KOPT-K1 (cell line): ENCODE data around the gene MUC2.

Source experiments
- H3K27ac ChIP-seq: fragments of 200-600 bp; sonication (generic); 2 replicates; pipeline ENCODE4 v1.5.1; 2016; ENCODE audit warnings: antibody characterized with exemption, mild to moderate bottlenecking, low read depth, low read length; ENCODE audit not compliant: poor library complexity, severe bottlenecking
- H3K36me3 ChIP-seq: fragments of 200-600 bp; sonication (generic); 2 replicates; pipeline ENCODE4 v1.5.1; 2017; ENCODE audit warnings: antibody characterized with exemption, mild to moderate bottlenecking, low read length, moderate library complexity; ENCODE audit not compliant: insufficient read depth
- H3K9me3 ChIP-seq: fragments of 200-600 bp; sonication (generic); 2 replicates; pipeline ENCODE4 v1.5.1; 2017; ENCODE audit warnings: antibody characterized with exemption, low read length, mild to moderate bottlenecking; ENCODE audit not compliant: insufficient read depth, poor library complexity, severe bottlenecking

The MUC2 gene

GRCh38 chr11:1091332-1092083 is 16.8 kb downstream of the MUC2 start:
- Histone ChIP-seq H3K27ac (no peak overlapping the region), H3K9me3 (peaks cover 7% of the 10 kb centered on the region), H3K36me3 (no peaks in the 10 kb centered on the region)

DNA sequence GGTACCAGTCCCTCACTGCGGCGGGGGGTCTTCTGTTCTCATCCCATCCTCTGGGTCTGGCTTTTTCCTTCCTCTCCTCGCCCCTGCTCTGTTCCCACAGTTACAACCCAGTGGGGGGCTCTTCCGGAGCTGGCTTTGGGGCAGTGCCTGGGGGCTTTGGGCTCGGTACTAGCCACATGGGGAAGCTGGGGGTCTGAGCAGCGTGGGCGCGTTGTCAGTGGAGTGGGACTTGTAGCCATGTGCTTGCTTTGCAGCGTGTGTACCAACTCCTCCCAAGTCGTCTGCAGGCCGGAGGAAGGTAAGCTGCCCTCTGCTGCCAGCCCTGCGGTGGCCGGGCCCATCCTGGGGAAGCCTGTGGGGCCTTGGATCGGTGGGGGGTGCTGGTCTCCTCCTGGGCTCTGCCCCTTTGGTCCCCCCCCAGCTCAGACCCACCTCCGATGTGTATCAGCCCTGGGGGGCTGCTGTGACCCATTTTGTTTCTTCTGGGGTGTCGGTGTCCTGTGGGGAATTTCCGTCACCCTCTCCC is 17.5 kb downstream of the MUC2 start:
- no peak overlapping the region for H3K27ac ChIP-seq
- H3K9me3 ChIP-seq, result peaks cover 7% of the 10 kb centered on the region
- H3K36me3 ChIP-seq, result no peaks in the 10 kb centered on the region

GRCh38 chr11:1092919-1093318 is 18.2 kb downstream of the MUC2 start:
- Histone ChIP-seq H3K36me3 (no peaks in the 10 kb centered on the region), H3K27ac (no peak overlapping the region), H3K9me3 (peaks cover 7% of the 10 kb centered on the region)

DNA sequence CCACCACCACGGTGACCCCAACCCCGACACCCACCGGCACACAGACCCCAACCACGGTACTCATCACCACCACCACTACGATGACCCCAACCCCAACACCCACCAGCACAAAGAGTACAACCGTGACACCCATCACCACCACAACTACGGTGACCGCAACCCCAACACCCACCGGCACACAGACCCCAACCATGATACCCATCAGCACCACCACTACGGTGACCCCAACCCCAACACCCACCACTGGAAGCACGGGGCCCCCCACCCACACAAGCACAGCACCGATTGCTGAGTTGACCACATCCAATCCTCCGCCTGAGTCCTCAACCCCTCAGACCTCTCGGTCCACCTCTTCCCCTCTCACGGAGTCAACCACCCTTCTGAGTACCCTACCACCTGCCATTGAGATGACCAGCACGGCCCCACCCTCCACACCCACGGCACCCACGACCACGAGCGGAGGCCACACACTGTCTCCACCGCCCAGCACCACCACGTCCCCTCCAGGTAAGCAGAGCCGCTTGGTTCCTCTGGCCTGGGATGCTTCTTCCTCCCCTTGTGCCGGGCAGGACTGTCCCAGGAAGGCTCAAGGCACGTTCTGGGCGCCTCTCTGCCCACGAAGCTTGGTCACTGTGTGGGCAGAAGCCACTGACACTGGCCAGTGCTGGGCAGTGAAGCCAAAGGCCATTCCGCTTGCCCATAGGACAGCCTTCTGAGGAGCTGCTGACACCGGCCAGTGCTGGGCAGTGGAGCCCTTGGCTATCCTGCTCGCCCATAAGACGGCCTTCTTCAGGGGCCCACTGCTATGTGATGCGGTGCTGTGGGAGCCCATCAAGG is 25.1 kb downstream of the MUC2 start:
- Histone ChIP-seq H3K9me3 (peaks cover 23% of the 10 kb centered on the region), H3K27ac (no peak overlapping the region)

DNA sequence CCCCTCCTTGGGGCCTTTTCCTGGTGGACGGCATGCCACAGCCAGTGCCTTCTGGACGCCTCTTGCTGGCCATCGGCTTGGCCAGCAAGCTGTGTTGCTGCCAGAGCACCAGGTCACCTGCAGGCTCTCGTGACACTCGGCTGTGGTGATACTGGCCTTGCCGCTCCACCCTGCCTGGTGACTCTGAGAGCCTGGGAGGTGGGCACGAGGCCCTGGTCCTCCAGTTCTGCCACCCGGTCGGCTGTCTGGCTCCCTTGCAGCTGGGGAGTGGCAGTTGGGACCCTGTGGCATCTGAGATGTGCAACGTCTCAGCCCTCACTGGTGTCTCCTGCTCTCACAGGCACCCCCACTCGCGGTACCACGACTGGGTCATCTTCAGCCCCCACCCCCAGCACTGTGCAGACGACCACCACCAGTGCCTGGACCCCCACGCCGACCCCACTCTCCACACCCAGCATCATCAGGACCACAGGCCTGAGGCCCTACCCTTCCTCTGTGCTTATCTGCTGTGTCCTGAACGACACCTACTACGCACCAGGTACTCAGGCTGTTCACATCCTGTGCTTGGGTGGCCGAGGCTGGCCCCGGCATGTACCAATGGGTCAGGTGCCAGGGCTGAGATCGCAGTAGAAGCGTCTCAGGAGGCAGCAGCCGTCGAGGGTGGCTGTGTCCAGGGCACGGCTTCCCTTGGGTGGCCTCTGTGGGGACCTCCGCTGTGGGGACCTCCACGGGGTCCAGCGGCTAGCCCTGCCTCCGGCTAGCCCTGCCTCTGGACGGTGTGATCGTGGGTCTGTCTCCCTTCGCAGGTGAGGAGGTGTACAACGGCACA is 26.0 kb downstream of the MUC2 start:
- peaks cover 23% of the 10 kb centered on the region for H3K9me3 ChIP-seq
- H3K27ac ChIP-seq, result no peak overlapping the region
- no peaks in the 10 kb centered on the region for H3K36me3 ChIP-seq

More for the DNA sequence above, 25.1 kb downstream of the MUC2 start:
- H3K36me3 ChIP-seq, result no peaks in the 10 kb centered on the region

GRCh38 chr11:1101318-1102089 is 26.8 kb downstream of the MUC2 start:
- peaks cover 16% of the 10 kb centered on the region for H3K9me3 ChIP-seq

DNA sequence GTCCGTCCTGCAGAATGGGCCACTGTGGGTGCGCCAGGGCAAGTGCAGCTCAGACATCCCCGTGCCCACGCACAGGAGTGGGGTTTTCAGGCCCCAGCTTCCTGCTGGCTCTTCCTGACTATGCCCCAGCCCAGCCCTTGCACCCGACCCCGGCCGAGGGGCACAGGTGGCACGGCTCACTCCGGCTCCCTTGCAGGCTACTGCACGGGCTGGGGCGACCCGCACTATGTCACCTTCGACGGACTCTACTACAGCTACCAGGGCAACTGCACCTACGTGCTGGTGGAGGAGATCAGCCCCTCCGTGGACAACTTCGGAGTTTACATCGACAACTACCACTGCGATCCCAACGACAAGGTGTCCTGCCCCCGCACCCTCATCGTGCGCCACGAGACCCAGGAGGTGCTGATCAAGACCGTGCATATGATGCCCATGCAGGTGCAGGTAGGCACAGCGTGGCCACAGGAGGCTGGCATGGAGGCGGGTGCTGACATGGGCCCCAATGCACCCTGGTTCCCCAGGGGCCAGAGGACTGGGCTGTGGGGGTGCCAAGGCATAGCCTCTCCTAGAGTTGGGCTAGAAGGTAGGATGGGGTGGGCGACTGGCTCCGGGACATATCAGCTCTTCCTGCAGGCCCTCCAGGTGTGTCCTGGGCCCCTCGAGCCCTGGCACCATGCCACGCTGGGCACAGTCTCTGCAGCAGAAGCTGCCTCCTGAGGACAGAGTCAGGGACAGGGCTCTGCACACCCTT is 27.7 kb downstream of the MUC2 start:
- no peak overlapping the region for H3K27ac ChIP-seq
- H3K9me3 ChIP-seq, result peaks cover 16% of the 10 kb centered on the region
- no peaks in the 10 kb centered on the region for H3K36me3 ChIP-seq

More at GRCh38 chr11:1101318-1102089, 26.8 kb downstream of the MUC2 start:
- H3K36me3 ChIP-seq, result no peaks in the 10 kb centered on the region
- H3K27ac ChIP-seq, result no peak overlapping the region

GRCh38 chr11:1102996-1103395 is 28.3 kb downstream of the MUC2 start:
- peaks cover 16% of the 10 kb centered on the region for H3K9me3 ChIP-seq
- H3K36me3 ChIP-seq, result no peaks in the 10 kb centered on the region
- no peak overlapping the region for H3K27ac ChIP-seq

DNA sequence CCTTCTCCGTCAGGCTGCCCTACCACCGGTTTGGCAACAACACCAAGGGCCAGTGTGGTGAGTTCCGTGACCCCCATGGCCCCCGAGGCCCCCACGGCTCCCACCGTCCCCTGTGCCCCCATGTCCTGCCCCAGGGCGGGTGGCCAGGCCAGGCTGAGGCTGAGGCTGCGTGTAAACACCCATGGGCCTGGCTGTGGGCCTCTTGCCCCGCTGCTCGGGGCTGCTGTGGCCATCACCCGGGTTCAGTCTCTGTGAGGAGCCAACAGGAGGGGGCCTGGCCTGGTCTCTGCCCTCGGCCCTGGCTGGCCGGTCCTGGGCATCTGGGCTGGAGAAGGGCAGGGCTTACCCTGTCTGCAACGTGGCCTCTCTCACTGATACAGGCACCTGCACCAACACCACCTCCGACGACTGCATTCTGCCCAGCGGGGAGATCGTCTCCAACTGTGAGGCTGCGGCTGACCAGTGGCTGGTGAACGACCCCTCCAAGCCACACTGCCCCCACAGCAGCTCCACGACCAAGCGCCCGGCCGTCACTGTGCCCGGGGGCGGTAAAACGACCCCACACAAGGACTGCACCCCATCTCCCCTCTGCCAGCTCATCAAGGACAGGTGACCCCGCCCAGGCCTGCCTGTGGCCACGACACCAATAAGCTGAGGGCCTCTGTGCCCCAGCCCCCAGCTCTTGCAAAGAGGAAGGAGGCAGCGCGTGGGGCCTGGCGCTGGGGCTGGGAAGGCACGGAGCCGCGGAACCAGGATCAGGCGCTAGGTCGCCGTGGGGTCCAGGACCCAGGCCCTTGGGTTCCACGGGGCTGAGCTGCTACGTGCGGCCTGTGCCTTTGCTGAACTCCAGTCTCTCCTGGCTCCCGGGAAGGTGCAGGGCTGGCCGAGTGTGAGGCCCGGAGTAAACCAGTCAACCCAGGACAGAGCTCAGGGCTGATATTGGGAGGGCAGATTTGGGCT is 29.0 kb downstream of the MUC2 start:
- Histone ChIP-seq H3K36me3 (no peaks in the 10 kb centered on the region), H3K9me3 (peaks cover 16% of the 10 kb centered on the region), H3K27ac (no peak overlapping the region)

DNA sequence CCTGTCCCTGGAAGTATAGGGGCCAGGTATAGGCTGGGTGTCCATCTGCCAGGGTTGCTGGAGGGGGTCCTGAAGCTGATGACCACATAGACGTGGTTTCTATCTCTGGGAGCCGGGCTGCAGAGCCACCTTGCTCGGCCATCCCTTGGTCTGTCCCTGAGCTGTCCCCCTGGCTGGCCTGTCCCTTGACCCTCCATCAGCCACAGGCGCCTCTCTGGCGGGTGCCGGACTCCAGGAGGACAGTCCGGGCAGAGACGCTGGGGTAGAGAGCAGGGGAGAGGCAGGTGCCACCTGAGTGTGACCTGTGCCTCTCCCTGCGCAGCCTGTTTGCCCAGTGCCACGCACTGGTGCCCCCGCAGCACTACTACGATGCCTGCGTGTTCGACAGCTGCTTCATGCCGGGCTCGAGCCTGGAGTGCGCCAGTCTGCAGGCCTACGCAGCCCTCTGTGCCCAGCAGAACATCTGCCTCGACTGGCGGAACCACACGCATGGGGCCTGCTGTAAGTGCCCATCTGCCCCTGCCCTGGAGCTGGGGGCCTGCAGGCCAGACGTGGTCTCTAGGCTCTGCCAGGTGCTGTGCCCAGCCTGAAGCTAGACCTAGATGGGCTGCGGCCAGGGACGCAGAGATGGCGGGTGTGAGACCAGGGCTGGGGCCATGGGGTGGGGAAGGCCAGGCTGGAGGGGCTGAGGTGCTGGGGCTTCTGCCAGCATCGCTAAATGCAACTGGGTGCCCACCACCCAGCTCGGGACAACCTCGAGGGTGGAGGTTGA is 29.9 kb downstream of the MUC2 start:
- Histone ChIP-seq H3K36me3 (no peaks in the 10 kb centered on the region), H3K27ac (no peak overlapping the region), H3K9me3 (peaks cover 9% of the 10 kb centered on the region)

DNA sequence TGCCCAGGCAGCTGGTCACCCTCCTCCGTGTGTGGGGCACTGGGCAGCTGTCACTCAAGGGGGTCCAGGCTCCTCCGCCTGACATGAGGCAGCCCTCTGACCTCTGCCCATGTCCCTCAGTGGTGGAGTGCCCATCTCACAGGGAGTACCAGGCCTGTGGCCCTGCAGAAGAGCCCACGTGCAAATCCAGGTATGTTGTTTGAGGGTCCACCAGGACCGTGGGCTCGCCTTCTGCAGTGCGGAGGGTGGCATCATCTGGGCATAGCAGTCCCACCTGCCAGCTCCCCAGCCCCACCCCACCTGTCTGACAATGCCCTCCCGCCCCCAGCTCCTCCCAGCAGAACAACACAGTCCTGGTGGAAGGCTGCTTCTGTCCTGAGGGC is 30.5 kb downstream of the MUC2 start:
- H3K9me3 ChIP-seq, result peaks cover 3% of the 10 kb centered on the region
- no peaks in the 10 kb centered on the region for H3K36me3 ChIP-seq

DNA sequence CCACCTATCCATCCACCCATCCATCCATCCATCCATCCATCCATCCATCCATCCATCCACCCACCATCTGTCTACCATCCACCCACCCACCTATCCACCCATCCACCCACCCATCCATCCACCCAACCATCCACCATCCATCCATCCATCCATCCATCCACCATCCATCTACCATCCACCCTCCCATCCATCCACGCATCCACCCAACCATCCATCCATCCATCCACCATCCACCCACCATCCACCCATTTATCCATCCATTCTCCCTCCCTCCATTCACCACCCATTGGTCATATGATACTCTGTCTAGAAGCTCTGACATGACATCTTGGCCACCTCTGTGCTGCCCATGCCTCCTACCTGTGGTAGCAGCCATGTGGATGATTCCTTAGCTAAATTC is 31.7 kb downstream of the MUC2 start:
- H3K9me3 ChIP-seq, result no peaks in the 10 kb centered on the region
- H3K27ac ChIP-seq, result no peak overlapping the region
- H3K36me3 ChIP-seq, result no peaks in the 10 kb centered on the region

More for the DNA sequence above, 30.5 kb downstream of the MUC2 start:
- no peak overlapping the region for H3K27ac ChIP-seq
